HG03064 (cell line): ENCODE results near the gene COQ8B.

Source experiments
- ATAC-seq: cut with Tn5 transposase; IDR thresholded peaks from one replicate; pipeline ENCODE4 v1.9.1; 2021; ENCODE audit warnings: low read depth; ENCODE audit not compliant: unreplicated experiment

The COQ8B gene

DNA sequence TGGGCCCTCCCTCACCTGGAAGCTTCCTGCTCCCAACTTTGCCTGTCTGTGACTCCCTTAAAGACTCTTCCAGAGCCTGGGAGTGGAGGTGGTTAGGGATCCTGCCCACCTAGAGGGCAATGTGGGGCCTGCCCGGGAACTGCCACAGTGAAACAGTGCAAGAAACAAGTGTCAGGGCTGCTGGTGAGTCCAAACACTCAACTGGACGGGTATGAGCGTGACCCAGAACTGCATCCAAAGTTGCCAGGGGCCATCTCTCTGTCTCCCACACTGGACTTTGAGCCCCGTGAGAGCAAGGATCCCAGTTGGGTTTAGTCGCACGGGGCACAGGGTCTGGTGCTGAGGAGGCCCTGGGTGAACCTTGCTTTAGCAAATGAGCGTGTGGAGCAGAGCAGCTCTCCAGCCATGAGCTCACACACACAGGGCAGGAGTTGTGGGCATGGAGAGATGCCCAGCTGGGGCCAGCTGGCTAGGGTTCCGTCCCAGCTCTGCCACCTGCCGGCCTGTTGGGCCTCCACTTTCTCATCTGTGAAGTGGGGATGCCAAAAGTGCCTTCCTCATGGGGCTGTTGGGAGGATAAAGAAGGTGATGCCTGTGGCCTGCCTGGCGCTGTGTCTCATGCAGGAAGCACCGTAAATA is 23.4 kb downstream of the COQ8B start:
- no peak for ATAC-seq

GRCh38 chr19:40692212-40692551 is 24.5 kb downstream of the COQ8B start:
- no peak for ATAC-seq

DNA sequence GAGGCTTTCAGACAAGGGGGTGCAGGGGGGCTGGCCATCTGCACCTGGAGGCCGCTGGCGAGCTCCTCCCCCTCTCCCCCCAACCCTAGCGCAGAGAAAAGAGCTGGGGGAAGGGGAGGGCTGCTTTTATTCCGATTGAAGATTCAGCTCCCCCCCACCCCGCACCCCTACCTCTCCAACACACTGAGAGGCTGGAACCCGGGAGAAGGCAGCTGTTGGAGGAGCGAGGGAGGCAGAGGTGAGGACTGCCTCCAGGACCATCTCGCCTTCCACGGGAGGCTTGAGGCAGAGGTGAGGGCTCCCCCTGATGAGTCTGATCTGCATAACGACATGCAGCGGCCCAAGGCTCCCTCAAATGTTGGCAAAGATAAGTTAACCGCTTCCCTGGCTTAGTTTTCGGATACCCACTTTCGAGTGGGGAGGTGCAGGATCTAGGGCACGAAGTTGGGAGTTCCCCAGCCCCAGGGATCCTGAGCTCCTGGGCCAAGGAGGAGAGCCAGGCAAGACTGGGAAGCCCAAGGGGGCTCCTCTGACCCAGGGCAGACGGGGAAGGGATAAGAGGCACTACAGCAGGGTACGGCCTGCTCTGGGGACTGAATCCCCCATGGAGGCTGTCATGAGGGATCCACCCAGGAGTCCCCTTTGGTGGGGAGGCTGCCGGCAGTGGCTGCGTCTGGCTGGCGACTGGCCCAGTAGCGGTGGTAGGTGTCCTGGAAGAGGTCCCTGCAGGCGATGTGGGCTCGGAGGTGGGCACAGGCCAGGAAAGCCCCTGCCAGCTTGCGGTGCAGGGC is 25.1 kb downstream of the COQ8B start:
- no peak for ATAC-seq

DNA sequence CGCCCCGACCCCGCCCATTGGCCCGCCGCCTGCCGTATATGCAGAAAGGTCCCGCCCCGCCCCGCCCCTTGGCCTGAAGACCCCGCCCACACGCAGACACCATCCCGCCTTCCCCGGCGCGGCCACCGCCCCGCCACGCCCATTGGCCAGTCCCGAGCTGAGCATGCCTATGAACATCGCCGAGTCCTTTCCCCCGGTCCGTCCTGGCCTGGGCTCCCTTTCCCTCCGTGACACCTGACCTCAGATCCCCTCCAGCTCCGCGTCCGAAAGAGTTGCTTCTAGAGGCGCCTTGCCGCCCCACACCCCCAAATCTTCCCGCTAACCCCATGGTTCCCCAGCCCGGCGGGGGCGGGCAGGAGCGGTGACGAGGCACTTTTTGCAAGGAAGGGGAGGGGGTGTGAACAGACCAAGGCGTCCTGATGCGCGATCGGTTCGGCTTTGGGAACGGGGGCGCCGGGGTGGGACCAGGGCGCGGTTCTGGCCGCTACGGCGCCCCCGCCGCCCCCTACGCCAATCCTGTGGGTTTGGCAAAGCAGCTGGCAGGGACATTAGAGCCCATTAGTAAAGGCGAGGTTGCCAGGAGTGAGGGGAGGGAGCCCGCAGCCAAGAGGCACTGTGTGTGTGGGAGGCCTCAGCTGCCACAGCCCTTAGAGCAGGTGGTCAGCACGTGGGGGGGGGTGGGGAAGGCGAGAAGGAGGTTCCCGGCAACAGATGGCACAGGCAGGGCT is 25.8 kb downstream of the COQ8B start:
- ATAC-seq: no peak

DNA sequence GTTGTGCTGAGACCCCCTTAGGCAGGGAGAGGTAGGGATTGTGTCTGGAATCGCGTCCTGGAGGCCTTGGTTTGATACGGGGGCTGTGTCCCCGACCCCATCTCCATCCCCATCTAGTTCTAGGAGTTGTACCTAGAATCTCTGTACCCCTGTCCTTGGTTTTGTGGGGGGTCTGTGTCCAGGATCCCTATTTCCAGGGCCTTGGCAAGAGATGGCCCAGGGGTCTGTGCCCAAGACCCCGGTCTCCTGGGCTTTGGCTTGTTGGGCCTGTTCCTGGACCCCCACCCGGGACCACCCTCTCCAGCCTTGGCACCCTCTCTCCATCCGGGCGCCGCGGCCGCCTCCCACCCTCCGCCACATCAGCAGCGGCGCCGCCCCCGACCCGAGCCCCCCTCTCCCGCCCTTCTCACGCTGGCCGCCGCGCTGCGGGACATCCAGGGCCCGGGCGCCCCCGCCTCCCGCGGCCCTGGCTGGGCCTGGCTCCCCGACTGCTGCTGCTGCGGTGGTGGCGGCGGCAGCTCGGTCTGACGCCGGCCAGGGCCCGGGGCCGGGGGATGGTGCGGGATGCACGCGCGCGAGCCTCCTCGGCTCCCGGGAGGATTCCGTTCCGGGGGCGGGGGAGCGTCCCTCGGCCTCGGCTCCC is 26.5 kb downstream of the COQ8B start, which contains the start of gene NUMBL:
Gene NUMBL, minus strand, starts transcription at position 602 of the 643 bp plus-strand sequence. Its CDS starts 168 bp downstream, at position 434.
- ATAC-seq: no peak

GRCh38 chr19:40689339-40690049 is 27.2 kb downstream of the COQ8B start:
- ATAC-seq: no peak

- ATAC-seq: no peak
Observed at GRCh38 chr19:40688987-40689338, 27.7 kb downstream of the COQ8B start.

GRCh38 chr19:40688309-40688708 is 28.4 kb downstream of the COQ8B start:
- ATAC-seq: no peak

DNA sequence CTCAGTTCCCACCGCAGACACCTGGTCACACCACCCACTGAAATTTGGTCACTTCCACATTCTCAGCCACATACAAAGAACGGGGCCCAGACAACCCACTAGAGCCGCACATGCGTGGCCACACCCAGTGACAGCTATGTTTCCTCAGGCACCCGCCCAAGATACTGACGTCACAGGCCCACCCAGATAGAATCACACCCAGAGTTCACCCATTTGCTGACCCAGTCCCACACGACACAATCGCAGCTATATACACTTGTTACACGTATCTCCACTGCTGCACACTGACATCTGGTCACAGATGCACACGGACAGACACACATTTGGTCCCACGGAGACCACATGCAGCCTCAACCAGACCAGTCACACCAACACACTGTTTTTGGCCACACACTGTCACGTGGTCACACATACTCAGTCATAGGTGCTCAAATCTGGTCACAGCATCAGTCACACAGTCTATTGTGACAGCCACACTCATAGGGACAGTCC is 29.1 kb downstream of the COQ8B start:
- no peak for ATAC-seq

- no peak for ATAC-seq
Observed at GRCh38 chr19:40686882-40687524, 29.7 kb downstream of the COQ8B start.

DNA sequence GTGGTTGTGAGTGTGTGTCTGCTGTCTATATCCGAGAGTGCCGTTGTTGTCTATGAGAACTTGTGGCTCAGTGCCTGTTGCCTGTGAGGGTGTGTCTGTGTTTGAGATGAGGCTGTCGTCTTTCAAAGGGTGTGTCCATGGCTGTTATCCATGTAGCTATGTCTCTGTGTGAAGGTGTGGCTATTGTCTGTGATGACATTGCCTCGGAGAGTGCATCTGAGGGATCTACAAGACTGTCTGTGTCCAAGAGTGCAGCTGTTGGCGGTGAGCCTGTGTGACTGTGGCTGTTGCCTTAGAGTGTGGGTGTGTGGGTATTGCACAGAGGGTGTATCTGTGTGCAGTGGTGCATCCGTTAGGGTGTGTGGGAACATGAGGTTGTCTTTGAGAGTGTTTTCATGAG is 31.1 kb downstream of the COQ8B start:
- ATAC-seq: no peak

GRCh38 chr19:40685016-40685526 is 31.6 kb downstream of the COQ8B start:
- ATAC-seq: no peak

DNA sequence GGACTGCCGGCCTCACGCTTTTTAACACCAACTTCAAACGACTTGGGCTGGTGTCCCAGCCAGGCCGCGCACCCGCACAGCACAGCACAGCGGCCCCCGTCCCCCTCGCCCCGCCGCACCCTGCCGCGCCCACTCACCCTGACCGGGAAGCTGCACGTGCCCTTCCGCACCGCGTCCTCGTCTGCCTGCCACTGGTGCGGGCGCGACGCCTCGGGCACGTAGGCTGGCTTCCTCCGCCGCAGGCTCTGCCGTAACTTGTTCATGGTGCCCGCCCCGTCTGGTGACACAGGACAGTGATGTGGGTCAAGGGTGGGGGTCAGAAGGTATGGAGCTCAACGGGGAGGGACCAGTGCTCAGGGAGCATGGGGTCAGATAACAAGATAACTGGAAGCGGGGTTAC is 32.4 kb downstream of the COQ8B start:
- ATAC-seq: no peak

GRCh38 chr19:40683437-40683836 is 33.2 kb downstream of the COQ8B start:
- ATAC-seq: no peak

- ATAC-seq: no peak
Observed at GRCh38 chr19:40682431-40682964, 34.2 kb downstream of the COQ8B start.

DNA sequence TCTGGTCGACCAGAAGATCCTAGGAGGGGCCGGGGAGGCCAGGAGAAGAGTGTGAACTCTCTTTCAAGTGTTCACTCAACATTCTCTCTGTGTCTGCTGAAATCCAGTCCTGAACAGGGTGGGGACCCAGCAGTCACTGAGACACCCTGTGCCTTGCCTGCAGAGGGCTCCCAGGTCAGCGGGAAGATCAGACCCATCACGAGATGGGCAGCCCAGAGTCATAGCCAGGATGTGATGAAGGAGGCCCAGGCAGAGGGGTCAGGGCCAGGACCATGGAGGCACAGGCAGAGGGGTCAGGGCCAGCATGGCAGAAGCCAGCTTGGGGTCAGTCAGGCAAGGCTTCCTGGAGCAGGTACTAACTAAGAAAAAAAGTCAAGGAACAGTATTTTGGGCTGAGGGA is 35.6 kb downstream of the COQ8B start:
- ATAC-seq: no peak

GRCh38 chr19:40677156-40677555 is 39.5 kb downstream of the COQ8B start:
- no peak for ATAC-seq

- no peak for ATAC-seq
Observed at GRCh38 chr19:40674291-40674690, 42.4 kb downstream of the COQ8B start.

DNA sequence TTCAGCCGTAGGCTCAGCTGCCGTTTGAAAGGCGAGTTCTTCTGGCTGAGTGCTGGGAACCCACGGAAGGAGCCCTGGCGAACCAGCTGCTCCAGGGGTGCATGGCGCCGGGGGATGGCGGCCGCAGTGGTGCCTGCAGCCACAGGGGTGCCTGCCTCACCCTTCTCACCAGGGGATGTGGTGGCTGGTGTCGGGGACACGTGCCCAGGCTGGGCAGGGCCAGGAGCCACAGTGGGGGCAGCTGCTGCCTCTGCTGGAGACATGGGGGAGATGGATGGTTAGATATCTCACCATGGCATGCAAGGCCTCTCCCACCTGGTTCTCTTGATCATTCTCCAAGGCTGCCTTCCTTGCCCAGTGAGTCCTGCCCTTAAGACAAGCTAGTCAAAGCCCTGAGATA is 43.3 kb downstream of the COQ8B start:
- ATAC-seq: no peak
